Measurements from ENCODE around the gene IL17RE.
"Not testable (repeated sequence)": the region's sequence is repeated elsewhere in the genome, so short reads cannot be mapped to it uniquely, and the experiment has no call there.

DNA sequence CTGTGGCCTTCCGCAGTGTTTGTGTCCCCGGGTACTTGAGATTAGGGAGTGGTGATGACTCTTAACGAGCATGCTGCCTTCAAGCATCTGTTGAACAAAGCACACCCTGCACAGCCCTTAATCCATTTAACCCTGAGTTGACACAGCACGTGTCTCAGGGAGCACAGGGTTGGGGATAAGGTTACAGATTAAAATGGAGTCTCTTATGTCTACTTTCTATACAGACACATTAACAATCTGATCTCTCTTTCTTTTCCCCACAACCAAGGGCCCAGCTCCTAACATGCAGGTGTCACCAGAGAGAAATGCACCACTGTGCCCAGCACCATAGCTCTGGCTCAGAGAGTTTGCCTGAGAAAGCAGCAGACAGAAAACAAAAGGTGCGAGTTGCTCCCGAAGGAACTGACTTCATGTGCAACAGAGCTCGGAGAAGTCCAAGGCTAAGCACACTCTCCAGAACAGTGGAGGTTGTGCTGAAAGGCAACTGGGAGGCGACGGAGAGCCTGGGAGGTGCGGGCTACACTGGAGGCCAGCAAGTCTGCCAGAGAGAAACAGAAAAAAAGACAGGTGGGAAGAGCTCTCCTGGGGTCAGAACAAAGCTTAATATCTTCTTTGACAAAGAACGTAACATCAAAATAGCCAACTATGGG lies 48.2 kb upstream of the IL17RE start:
- TF ChIP-seq CTCF (IDR thresholded peaks at IDR 0.05; ENCODE audit: low read depth, low read length, poor library complexity, severe bottlenecking); EZH2phosphoT487 (IDR thresholded peaks at IDR 0.05; ENCODE audit: borderline replicate concordance, low read length): not testable (repeated sequence)
